ENCODE results near the gene NUDT22.
"Not testable (repeated sequence)": the region's sequence is repeated elsewhere in the genome, so short reads cannot be mapped to it uniquely, and the experiment has no call there.

The NUDT22 gene

GRCh38 chr11:64245401-64245796 lies 19.3 kb downstream of the NUDT22 start:
- peak; percentile 17 for DNase-seq

GRCh38 chr11:64245797-64246620 lies 19.9 kb downstream of the NUDT22 start:
- peak; percentile 33 for DNase-seq

- DNase-seq, result not testable (repeated sequence)
Measured at GRCh38 chr11:64246621-64246870, 20.5 kb downstream of the NUDT22 start.

- DNase-seq, result peak; percentile 59
Measured at GRCh38 chr11:64246871-64247728, 21.0 kb downstream of the NUDT22 start, which contains the start of gene PPP1R14B. Gene PPP1R14B (minus strand): TSS chr11:64246943. CDS start chr11:64246673, 270 bp downstream.

GRCh38 chr11:64247729-64248531 lies 21.9 kb downstream of the NUDT22 start:
- no peak for DNase-seq

- no peak for DNase-seq
Measured at GRCh38 chr11:64248578-64248977, 22.5 kb downstream of the NUDT22 start.

- DNase-seq, result no peak
Measured at GRCh38 chr11:64249038-64249437, 23.0 kb downstream of the NUDT22 start.

GRCh38 chr11:64249563-64250414 lies 23.7 kb downstream of the NUDT22 start:
- no peak for DNase-seq

- no peak for DNase-seq
Measured at GRCh38 chr11:64250415-64251015, 24.4 kb downstream of the NUDT22 start.

- DNase-seq, result peak; percentile 50
Measured at GRCh38 chr11:64251016-64251752, 25.1 kb downstream of the NUDT22 start, which contains the start of gene PLCB3. Gene PLCB3 (plus strand): TSS chr11:64251530. CDS start chr11:64251650, 120 bp downstream.

GRCh38 chr11:64251753-64252002 lies 25.6 kb downstream of the NUDT22 start:
- no peak for DNase-seq

- DNase-seq, result peak; percentile 16
Measured at GRCh38 chr11:64252003-64252872, 26.2 kb downstream of the NUDT22 start.

- DNase-seq, result no peak
Measured at GRCh38 chr11:64253043-64253442, 27.0 kb downstream of the NUDT22 start.

GRCh38 chr11:64253481-64253880 lies 27.4 kb downstream of the NUDT22 start:
- DNase-seq, result no peak

GRCh38 chr11:64254326-64254725 lies 28.3 kb downstream of the NUDT22 start:
- no peak for DNase-seq

- no peak for DNase-seq
Measured at GRCh38 chr11:64255135-64256128, 29.4 kb downstream of the NUDT22 start.

GRCh38 chr11:64256300-64256699 lies 30.2 kb downstream of the NUDT22 start:
- DNase-seq, result no peak

GRCh38 chr11:64258356-64258755 lies 32.3 kb downstream of the NUDT22 start:
- no peak for DNase-seq

Data from effector CD8-positive, alpha-beta T cell (primary cell).